Activated CD4-positive, alpha-beta T cell treated with anti-CD3 and anti-CD28 coated beads, Interleukin-2, Interleukin-4, amounts not matched to agents 100 ng/mL and 50 ng/mL, durations not matched to agents 16 hours and 8 hours (primary cell): ENCODE results near the gene ITLN2.
"Not testable (repeated sequence)": the region's sequence is repeated elsewhere in the genome, so short reads cannot be mapped to it uniquely, and the experiment has no call there.

ENCODE experiments used
- DNase-seq: peaks from one replicate; pipeline ENCODE4 v3.0.0-alpha.2; 2020; ENCODE audit warnings: low spot score

The ITLN2 gene

GRCh38 chr1:160954158-160955104, at the start of gene ITLN2:
Gene ITLN2 (minus strand): TSS chr1:160954809. CDS start chr1:160954741, 68 bp downstream.
- peak; percentile 52 for DNase-seq

GRCh38 chr1:161001525-161001924, 46.9 kb upstream of the ITLN2 start:
- DNase-seq = no peak

GRCh38 chr1:161000736-161001480, 46.3 kb upstream of the ITLN2 start:
- DNase-seq = no peak

GRCh38 chr1:160999376-160999775, 44.8 kb upstream of the ITLN2 start:
- no peak for DNase-seq

GRCh38 chr1:160997323-160998038, 42.9 kb upstream of the ITLN2 start:
- peak; percentile 31 for DNase-seq

- no peak for DNase-seq
Observed at GRCh38 chr1:160996178-160996577, 41.6 kb upstream of the ITLN2 start.

- DNase-seq = no peak
Observed at GRCh38 chr1:160993544-160994193, 39.1 kb upstream of the ITLN2 start.

- not testable (repeated sequence) for DNase-seq
Observed at GRCh38 chr1:160992036-160992435, 37.4 kb upstream of the ITLN2 start.

GRCh38 chr1:160987359-160988050, 32.9 kb upstream of the ITLN2 start:
- DNase-seq = no peak

GRCh38 chr1:160985723-160986122, 31.1 kb upstream of the ITLN2 start:
- DNase-seq = no peak

GRCh38 chr1:160981584-160982411, 27.2 kb upstream of the ITLN2 start:
- no peak for DNase-seq

- no peak for DNase-seq
Observed at GRCh38 chr1:160979286-160979685, 24.7 kb upstream of the ITLN2 start.

GRCh38 chr1:160978510-160978927, 23.9 kb upstream of the ITLN2 start:
- no peak for DNase-seq

GRCh38 chr1:160975026-160975425, 20.4 kb upstream of the ITLN2 start:
- no peak for DNase-seq

- DNase-seq = no peak
Observed at GRCh38 chr1:160973491-160973890, 18.9 kb upstream of the ITLN2 start.

- DNase-seq = no peak
Observed at GRCh38 chr1:160972939-160973338, 18.3 kb upstream of the ITLN2 start.

GRCh38 chr1:160971618-160972056, 17.0 kb upstream of the ITLN2 start:
- no peak for DNase-seq

- no peak for DNase-seq
Observed at GRCh38 chr1:160963521-160963920, 8.9 kb upstream of the ITLN2 start.

GRCh38 chr1:160961419-160961818, 6.8 kb upstream of the ITLN2 start:
- no peak for DNase-seq

- no peak for DNase-seq
Observed at GRCh38 chr1:160956966-160957365, 2.4 kb upstream of the ITLN2 start.
